ENCODE results near the gene ORAI1. TPM values are rescaled to one million over a fixed set of nuclear protein-coding genes. Genes with fewer than 3 reads are reported as not detected.
A peak's percentile ranks its signal among the peaks of the same experiment; 100 is the strongest.

Gene ORAI1
- total and polyA plus RNA-seq, 12 donors = 1.9 to 16.1 (median 6.9) TPM

- Histone ChIP-seq H3K4me1 (replicated peaks in 1 of 2) (peaks cover 25 to 54% of the 10 kb centered on the region in 2 donors), H3K27me3 (no peaks in the 10 kb centered on the region), H3K36me3 (replicated peaks in 1 of 2) (peaks cover 0 to 15% of the 10 kb centered on the region in 2 donors), H3K27ac (peak overlapping the region in 3 of 5 donors; percentile 43 to 86 (median 62)), H3K4me3 (peak overlapping the region; percentile 6 to 95 (median 54)), H3K9me3 (replicated peaks in 1 of 3) (no peaks in the 10 kb centered on the region)
- intact Hi-C loops (cut with DNase I) = no loop called here
- DNase-seq = peak in 3 of 7 donors; percentile 16 to 35 (median 27)
- 34 to 53% (median 44%) methylated on average over 12 to 77 of the region's 77 CpGs for WGBS, 4 donors
- TF ChIP-seq CTCF (IDR thresholded peaks at IDR 0.05) (no peak), POLR2A (IDR thresholded peaks at IDR 0.05) (no peak)
Observed at GRCh38 chr12:121578230-121579189, 47.8 kb upstream of the ORAI1 start.

- Histone ChIP-seq H3K27ac (peak overlapping the region in 3 of 5 donors; percentile 43 to 86 (median 62)), H3K4me1 (replicated peaks in 1 of 2) (peaks cover 25 to 54% of the 10 kb centered on the region in 2 donors), H3K36me3 (replicated peaks in 1 of 2) (peaks cover 0 to 12% of the 10 kb centered on the region in 2 donors), H3K4me3 (peak overlapping the region; percentile 6 to 95 (median 54)), H3K9me3 (replicated peaks in 1 of 3) (no peaks in the 10 kb centered on the region), H3K27me3 (no peaks in the 10 kb centered on the region)
- 1% methylated on average over 20 to 53 of the region's 53 CpGs; no CpG with 5 or more reads in 1 of the 4 donors for WGBS, 4 donors
- DNase-seq = peak in 4 of 7 donors; percentile 27 to 53 (median 40)
- intact Hi-C loops (cut with DNase I) = no loop called here
- TF ChIP-seq CTCF (IDR thresholded peaks at IDR 0.05) (no peak), POLR2A (IDR thresholded peaks at IDR 0.05) (no peak)
Observed at GRCh38 chr12:121579190-121579791, 47.0 kb upstream of the ORAI1 start.

- intact Hi-C loops (cut with DNase I) = no loop called here
- Histone ChIP-seq H3K27me3 (no peaks in the 10 kb centered on the region), H3K4me1 (replicated peaks in 1 of 2) (peaks cover 25 to 54% of the 10 kb centered on the region in 2 donors), H3K27ac (peak overlapping the region in 4 of 5 donors; percentile 52 to 95 (median 81)), H3K36me3 (replicated peaks in 1 of 2) (peaks cover 0 to 5% of the 10 kb centered on the region in 2 donors), H3K9me3 (replicated peaks in 1 of 3) (no peaks in the 10 kb centered on the region), H3K4me3 (peak overlapping the region in 3 of 4 donors; percentile 68 to 95 (median 84))
- 0 to 1% (median 1%) methylated on average over 28 to 53 of the region's 54 CpGs for WGBS, 4 donors
- no peak for TF ChIP-seq CTCF (IDR thresholded peaks at IDR 0.05)
- TF ChIP-seq POLR2A (IDR thresholded peaks at IDR 0.05) = peak in 1 of 2 donors; percentile 8
- DNase-seq = peak; percentile 71 to 81 (median 75)
Observed at GRCh38 chr12:121579981-121580868, 46.1 kb upstream of the ORAI1 start.
